Fibroblast of peridontal ligament (primary cell): ENCODE data around the gene ANKRD1.
"Not testable (repeated sequence)": the region's sequence is repeated elsewhere in the genome, so short reads cannot be mapped to it uniquely, and the experiment has no call there.

ENCODE experiments used
- DNase-seq: peaks from one replicate; pipeline ENCODE4 v3.0.0-alpha.2; 2010; ENCODE audit errors: extremely low read depth

ANKRD1 gene

DNA sequence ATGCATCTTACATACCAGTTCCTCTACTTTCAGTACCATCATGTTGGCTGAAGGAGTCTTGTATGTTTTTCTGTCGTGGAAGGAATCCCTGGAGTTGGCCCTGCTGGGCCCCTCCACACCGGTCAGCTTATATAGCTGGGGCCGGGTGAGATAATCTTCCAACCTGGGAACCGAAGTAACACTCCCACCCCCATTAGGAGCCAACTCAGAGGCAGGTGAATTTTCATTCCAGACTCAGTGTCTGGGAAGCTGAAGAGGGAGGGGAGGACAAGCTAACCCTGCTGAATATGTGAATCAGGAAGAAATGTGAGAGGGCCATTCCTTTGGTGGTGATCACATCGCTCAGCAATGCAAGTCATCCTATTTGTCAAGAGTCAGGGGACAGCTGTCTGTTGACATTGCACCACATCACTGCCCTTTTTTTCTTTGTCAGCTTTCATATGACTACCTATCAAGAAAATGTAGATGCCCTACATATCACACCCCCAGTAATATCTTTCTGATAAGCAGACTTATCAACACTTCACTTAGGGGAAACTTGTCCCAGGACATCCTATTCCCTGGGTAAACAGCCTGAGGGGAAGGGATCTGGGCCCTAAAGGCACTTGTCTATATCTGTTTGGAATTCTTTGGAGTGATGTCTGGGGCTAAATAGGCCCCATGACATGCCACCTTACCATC, at the start of gene ANKRD1:
ANKRD1 (minus strand) TSS at position 102 of the 681 bp plus-strand sequence; CDS start at position 42, 60 bp downstream.
- peak; percentile 73 for DNase-seq

DNA sequence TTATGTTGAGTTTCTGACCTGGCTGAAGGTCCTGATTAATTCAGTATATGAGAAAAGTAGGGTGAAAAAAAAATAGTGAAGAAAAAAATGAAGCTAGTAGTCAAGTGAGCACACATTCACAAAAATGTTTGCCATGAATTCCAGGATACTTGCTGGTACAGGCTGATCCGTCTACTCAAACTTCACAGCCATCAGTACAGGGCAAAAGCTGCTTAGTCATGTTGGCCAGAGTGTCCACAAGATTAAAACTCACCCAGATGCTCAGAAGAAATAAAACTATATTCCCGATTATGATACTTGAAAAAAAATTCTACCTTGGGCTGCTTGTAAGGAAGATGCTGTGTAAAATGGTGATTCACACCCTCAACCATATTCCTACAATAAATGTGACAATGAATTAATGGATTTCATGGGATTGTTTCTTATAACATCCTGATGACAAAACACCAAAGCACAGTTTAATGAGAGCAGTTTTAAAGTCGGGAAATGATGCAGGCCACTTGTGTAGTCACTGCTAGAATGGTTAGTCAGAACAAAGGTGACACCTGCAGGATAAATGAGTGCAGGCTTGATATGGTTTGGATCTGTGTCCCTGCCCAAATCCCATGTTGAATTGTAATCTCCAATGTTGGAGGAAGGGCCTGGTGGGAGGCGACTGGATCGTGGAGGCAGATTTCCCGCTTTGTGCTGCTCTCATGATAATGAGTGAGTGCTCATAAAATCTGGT, 49.2 kb upstream of the ANKRD1 start:
- DNase-seq = peak; percentile 46

- DNase-seq = no peak
Measured at GRCh38 chr10:90969121-90969534, 48.2 kb upstream of the ANKRD1 start.

- DNase-seq = peak; percentile 21
Measured at GRCh38 chr10:90968328-90969081, 47.6 kb upstream of the ANKRD1 start.

- DNase-seq = no peak
Measured at GRCh38 chr10:90967865-90968264, 47.0 kb upstream of the ANKRD1 start.

DNA sequence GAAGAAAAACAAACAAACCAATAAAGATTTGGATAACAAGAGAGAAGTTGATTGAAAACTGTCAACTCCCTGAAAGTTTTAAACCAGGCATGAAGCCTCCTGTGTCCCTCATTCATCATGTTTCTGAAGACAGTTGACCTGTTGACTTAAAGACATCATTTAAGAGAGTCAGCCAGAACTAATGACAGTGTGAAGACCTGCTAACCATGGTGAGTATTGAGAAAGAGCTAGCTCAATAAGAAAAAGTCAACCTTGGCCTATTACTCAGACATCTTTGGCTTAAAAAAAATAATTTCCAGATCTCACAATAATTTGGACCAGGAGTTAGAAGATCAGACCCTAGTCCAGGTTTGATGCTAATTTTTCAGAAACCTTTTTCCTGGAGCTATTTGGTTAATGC, 45.3 kb upstream of the ANKRD1 start:
- no peak for DNase-seq

- DNase-seq = no peak
Measured at GRCh38 chr10:90965720-90966119, 44.8 kb upstream of the ANKRD1 start.

- DNase-seq = no peak
Measured at GRCh38 chr10:90964781-90965465, 44.0 kb upstream of the ANKRD1 start.

GRCh38 chr10:90963331-90963730, 42.4 kb upstream of the ANKRD1 start:
- no peak for DNase-seq

DNA sequence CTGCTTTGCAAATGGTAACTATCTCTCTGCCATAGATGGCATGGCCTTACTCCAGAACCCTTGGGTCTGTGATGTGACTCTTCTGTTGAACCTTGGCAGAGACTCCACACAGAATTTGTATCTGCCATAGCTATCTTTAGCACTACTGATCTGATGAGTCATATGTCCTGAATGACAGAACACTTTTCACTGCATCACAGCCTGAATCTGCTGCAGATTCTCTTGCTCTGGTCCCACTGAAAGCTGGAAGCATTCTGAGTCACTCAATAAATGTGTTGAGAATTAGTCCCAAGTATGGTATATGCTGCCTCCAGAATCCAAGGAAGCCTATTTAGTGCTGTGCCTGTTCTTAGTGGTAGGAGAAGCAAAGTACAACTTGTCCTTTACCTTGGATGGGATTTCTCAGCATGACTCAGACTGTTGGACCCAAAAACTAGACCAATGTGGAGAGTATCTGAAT, 39.5 kb upstream of the ANKRD1 start:
- DNase-seq = peak; percentile 92

DNA sequence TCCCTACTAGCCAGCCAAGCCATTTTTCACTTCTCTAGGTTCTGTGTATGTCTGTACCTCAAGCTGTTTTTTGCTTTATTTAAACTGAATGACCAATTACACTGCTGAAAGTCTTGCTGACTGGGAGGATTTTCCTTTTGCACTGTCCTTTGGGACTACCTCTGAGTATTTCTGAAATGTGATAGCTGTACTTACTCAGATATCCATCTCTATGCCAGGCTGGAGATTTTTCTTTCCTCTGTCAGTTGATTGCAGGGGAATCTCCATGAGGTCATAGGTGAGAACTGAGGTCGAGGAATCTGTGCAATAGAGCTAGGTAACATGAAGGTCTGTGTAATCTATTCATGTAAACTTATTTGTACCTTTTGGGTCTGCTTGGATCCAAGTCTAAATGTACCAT, 38.9 kb upstream of the ANKRD1 start:
- DNase-seq = peak; percentile 67

- DNase-seq = no peak
Measured at GRCh38 chr10:90958781-90959180, 37.9 kb upstream of the ANKRD1 start.

- peak; percentile 26 for DNase-seq
Measured at GRCh38 chr10:90947030-90947960, 26.4 kb upstream of the ANKRD1 start.

- DNase-seq = no peak
Measured at GRCh38 chr10:90945491-90946070, 24.7 kb upstream of the ANKRD1 start.

DNA sequence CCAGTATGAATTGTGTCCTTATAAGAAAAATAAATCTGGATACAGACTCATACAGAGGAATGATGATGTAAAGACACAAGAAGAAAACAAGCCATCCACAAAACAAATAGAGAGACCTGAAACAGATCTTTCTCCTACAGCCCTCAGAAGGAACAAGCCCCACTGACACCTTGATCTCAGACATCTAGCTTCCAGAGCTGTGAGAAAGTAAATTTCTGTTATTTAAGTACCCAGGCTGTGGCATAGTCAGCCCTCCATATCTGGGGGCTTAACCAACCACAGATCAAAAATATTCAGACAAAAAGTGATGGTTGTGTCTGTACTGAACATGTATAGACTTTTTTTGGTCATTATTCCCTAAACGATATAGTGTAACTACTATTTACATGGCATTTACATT, 23.9 kb upstream of the ANKRD1 start:
- no peak for DNase-seq

- DNase-seq = not testable (repeated sequence)
Measured at GRCh38 chr10:90942980-90943379, 22.1 kb upstream of the ANKRD1 start.

DNA sequence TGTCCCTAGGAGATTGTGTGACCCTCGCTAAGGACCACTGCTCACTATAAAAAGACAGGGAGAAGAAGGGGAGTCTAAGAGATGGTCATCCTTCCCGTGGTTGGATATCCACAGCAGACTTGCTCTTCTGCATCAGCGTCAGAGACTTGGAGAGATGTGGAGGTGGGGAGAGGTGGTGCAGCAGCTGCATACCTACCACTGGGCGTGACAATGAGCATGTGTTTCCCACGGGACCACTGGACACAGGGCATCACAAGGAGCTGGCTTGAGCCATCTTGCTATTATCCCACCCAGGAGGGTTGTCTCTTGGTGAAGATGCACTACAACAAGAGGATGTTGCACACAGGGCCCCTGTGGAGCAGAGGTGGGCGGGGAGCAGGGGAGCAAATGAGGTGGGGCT, 18.8 kb upstream of the ANKRD1 start:
- no peak for DNase-seq

- no peak for DNase-seq
Measured at GRCh38 chr10:90939116-90939515, 18.2 kb upstream of the ANKRD1 start.

DNA sequence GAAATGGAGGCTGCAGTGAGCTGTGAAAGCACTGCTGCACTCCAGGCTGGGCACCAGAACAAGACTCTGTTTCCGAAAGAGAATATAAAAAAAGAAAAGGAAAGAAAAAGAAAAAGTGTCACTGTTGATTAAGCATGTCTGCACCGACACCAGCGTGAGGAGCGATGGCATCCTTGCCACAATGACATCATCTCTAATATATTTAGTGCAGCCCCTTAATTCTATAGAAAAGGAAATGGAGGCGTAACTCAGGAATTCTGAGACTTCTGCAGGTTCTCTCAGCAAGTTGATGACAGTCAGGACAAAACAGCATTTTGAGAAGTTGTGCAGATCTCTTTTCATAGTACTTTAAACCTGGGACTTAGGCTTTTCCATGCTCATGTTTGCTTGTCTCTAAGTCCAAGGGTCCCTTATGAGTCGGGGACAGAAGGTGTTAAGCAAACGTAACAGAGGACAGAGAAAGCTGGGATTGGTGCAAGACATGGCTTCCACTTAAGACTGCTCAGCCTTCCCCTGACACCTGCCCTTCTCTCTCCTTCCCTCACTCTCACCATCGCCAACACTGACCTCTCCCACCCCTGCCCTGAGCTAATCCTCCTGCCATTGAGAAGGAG, 16.9 kb upstream of the ANKRD1 start:
- DNase-seq = no peak

- no peak for DNase-seq
Measured at GRCh38 chr10:90936276-90936659, 15.4 kb upstream of the ANKRD1 start.
